ENCODE results near the gene ERGIC1. TPM values are rescaled to one million over a fixed set of nuclear protein-coding genes. Genes with fewer than 3 reads are reported as not detected.
"Not testable (repeated sequence)": the region's sequence is repeated elsewhere in the genome, so short reads cannot be mapped to it uniquely, and the experiment has no call there.

Gene ERGIC1
- polyA plus RNA-seq, 1 donor from 2014 or later, result 59.1 TPM

- Histone ChIP-seq H3K27ac (ENCODE audit: low read length) (no peak overlapping the region), H3K4me3 (ENCODE audit: low read length) (no peak overlapping the region), H4K20me1 (ENCODE audit: insufficient read depth) (no peaks in the 10 kb centered on the region), H3K9me2 (ENCODE audit: insufficient read depth, low read length) (no peaks in the 10 kb centered on the region), H3K4me2 (ENCODE audit: low read length) (no peak overlapping the region), H2AFZ (ENCODE audit: low read depth, low read length) (no peak overlapping the region), H3K36me3 (ENCODE audit: insufficient read depth, low read length) (no peaks in the 10 kb centered on the region), H3K79me2 (replicated peaks; ENCODE audit: insufficient read depth, low read length) (no peaks in the 10 kb centered on the region), H3K27me3 (ENCODE audit: insufficient read depth, low read depth, low read length) (no peaks in the 10 kb centered on the region), H3F3A (ENCODE audit: insufficient read depth, low read length, poor library complexity, severe bottlenecking) (no peaks in the 10 kb centered on the region), H3K9me3 (ENCODE audit: low read length) (no peaks in the 10 kb centered on the region), H3K9ac (ENCODE audit: low read length) (no peak overlapping the region)
- TF ChIP-seq EP300 (conservative IDR thresholded peaks at IDR 0.05; ENCODE audit: poor library complexity, severe bottlenecking) (no peak), CTCF (IDR thresholded peaks at IDR 0.05; ENCODE audit: poor library complexity, severe bottlenecking) (no peak), REST (IDR thresholded peaks at IDR 0.05; ENCODE audit: borderline replicate concordance) (no peak), SMC3 (conservative IDR thresholded peaks at IDR 0.05; ENCODE audit: poor library complexity) (no peak), TAF1 (IDR thresholded peaks at IDR 0.05; ENCODE audit: low read depth) (no peak), POLR2AphosphoS5 (IDR thresholded peaks at IDR 0.05) (no peak), MXI1 (conservative IDR thresholded peaks at IDR 0.05; ENCODE audit: poor library complexity, severe bottlenecking) (no peak), EZH2 (IDR thresholded peaks at IDR 0.05; ENCODE audit: borderline replicate concordance, insufficient read depth, low read length, poor library complexity, severe bottlenecking) (no peak), RAD21 (conservative IDR thresholded peaks at IDR 0.05) (no peak)
Observed at GRCh38 chr5:172786736-172787462, 47.2 kb upstream of the ERGIC1 start.

- not testable (repeated sequence) for H3K27me3 ChIP-seq (ENCODE audit: insufficient read depth, low read depth, low read length); H3F3A ChIP-seq (ENCODE audit: insufficient read depth, low read length, poor library complexity, severe bottlenecking); H4K20me1 ChIP-seq (ENCODE audit: insufficient read depth); H2AFZ ChIP-seq (ENCODE audit: low read depth, low read length); H3K9me2 ChIP-seq (ENCODE audit: insufficient read depth, low read length); H3K36me3 ChIP-seq (ENCODE audit: insufficient read depth, low read length); H3K9ac ChIP-seq (ENCODE audit: low read length); H3K9me3 ChIP-seq (ENCODE audit: low read length); H3K4me3 ChIP-seq (ENCODE audit: low read length); H3K27ac ChIP-seq (ENCODE audit: low read length); H3K4me2 ChIP-seq (ENCODE audit: low read length); H3K79me2 ChIP-seq (replicated peaks; ENCODE audit: insufficient read depth, low read length)
Observed at GRCh38 chr5:172787538-172787937, 46.5 kb upstream of the ERGIC1 start.
